ENCODE data around the gene SMARCA4. TPM values are rescaled to one million over a fixed set of nuclear protein-coding genes. Genes with fewer than 3 reads are reported as not detected.

The SMARCA4 gene
- total RNA-seq, 4 donors from 2014 or later: 78.4 to 115 (median 81.7) TPM

- no peak for TF ChIP-seq CTCF (IDR thresholded peaks at IDR 0.05)
- TF ChIP-seq POLR2A (IDR thresholded peaks at IDR 0.05): no peak
- 92 to 93% methylated on average over 20 to 23 of the region's 23 CpGs for WGBS, 2 donors
These were observed 56.6 kb downstream of the SMARCA4 start for GRCh38 chr19:11017275-11018035.

GRCh38 chr19:11018179-11018578 lies 57.3 kb downstream of the SMARCA4 start:
- TF ChIP-seq CTCF (IDR thresholded peaks at IDR 0.05) (no peak), POLR2A (IDR thresholded peaks at IDR 0.05) (no peak)
- intact Hi-C loops (cut with DNase I; ENCODE audit: low total_unique reads): no loop called here
- H3K4me3 ChIP-seq (ENCODE audit: low read depth, poor library complexity, severe bottlenecking): no peak overlapping the region
- 76 to 85% methylated on average over 12 of the region's 12 CpGs for WGBS, 2 donors
- no peak for DNase-seq (ENCODE audit: low spot score in 2 of 2)

More at GRCh38 chr19:11017275-11018035, 56.6 kb downstream of the SMARCA4 start:
- no peak overlapping the region for H3K4me3 ChIP-seq (ENCODE audit: low read depth, poor library complexity, severe bottlenecking)
- intact Hi-C loops (cut with DNase I; ENCODE audit: low total_unique reads): no loop called here
- DNase-seq (ENCODE audit: low spot score in 2 of 2): no peak

GRCh38 chr19:11018763-11019162 lies 57.9 kb downstream of the SMARCA4 start:
- intact Hi-C loops (cut with DNase I; ENCODE audit: low total_unique reads): no loop called here
- TF ChIP-seq POLR2A (IDR thresholded peaks at IDR 0.05): no peak
- TF ChIP-seq CTCF (IDR thresholded peaks at IDR 0.05): no peak
- DNase-seq (ENCODE audit: low spot score in 2 of 2): no peak
- WGBS, 2 donors: 84 to 91% methylated on average over 13 of the region's 13 CpGs
- H3K4me3 ChIP-seq (ENCODE audit: low read depth, poor library complexity, severe bottlenecking): no peak overlapping the region

GRCh38 chr19:11019262-11019661 lies 58.4 kb downstream of the SMARCA4 start:
- TF ChIP-seq CTCF (IDR thresholded peaks at IDR 0.05) (no peak), POLR2A (IDR thresholded peaks at IDR 0.05) (no peak)
- DNase-seq (ENCODE audit: low spot score in 2 of 2): no peak
- WGBS, 2 donors: 90 to 92% methylated on average over 15 to 21 of the region's 21 CpGs
- intact Hi-C loops (cut with DNase I; ENCODE audit: low total_unique reads): no loop called here
- no peak overlapping the region for H3K4me3 ChIP-seq (ENCODE audit: low read depth, poor library complexity, severe bottlenecking)

GRCh38 chr19:11019824-11020223 lies 59.0 kb downstream of the SMARCA4 start:
- DNase-seq (ENCODE audit: low spot score in 2 of 2): no peak
- WGBS, 2 donors: 77 to 81% methylated on average over 8 of the region's 8 CpGs
- no peak overlapping the region for H3K4me3 ChIP-seq (ENCODE audit: low read depth, poor library complexity, severe bottlenecking)
- intact Hi-C loops (cut with DNase I; ENCODE audit: low total_unique reads): no loop called here
- no peak for TF ChIP-seq CTCF (IDR thresholded peaks at IDR 0.05)
- TF ChIP-seq POLR2A (IDR thresholded peaks at IDR 0.05): no peak

GRCh38 chr19:11020423-11020822 lies 59.6 kb downstream of the SMARCA4 start:
- DNase-seq (ENCODE audit: low spot score in 2 of 2): no peak
- 98 to 99% methylated on average over 6 of the region's 6 CpGs for WGBS, 2 donors
- intact Hi-C loops (cut with DNase I; ENCODE audit: low total_unique reads): no loop called here
- no peak for TF ChIP-seq CTCF (IDR thresholded peaks at IDR 0.05)
- TF ChIP-seq POLR2A (IDR thresholded peaks at IDR 0.05): no peak
- no peak overlapping the region for H3K4me3 ChIP-seq (ENCODE audit: low read depth, poor library complexity, severe bottlenecking)

Measured in lower leg skin (tissue), 4 donors.